ENCODE data around the gene CD4.

GRCh38 chr12:6768437-6768914 lies 20.9 kb upstream of the CD4 start:
- TF ChIP-seq, protein P1, sequence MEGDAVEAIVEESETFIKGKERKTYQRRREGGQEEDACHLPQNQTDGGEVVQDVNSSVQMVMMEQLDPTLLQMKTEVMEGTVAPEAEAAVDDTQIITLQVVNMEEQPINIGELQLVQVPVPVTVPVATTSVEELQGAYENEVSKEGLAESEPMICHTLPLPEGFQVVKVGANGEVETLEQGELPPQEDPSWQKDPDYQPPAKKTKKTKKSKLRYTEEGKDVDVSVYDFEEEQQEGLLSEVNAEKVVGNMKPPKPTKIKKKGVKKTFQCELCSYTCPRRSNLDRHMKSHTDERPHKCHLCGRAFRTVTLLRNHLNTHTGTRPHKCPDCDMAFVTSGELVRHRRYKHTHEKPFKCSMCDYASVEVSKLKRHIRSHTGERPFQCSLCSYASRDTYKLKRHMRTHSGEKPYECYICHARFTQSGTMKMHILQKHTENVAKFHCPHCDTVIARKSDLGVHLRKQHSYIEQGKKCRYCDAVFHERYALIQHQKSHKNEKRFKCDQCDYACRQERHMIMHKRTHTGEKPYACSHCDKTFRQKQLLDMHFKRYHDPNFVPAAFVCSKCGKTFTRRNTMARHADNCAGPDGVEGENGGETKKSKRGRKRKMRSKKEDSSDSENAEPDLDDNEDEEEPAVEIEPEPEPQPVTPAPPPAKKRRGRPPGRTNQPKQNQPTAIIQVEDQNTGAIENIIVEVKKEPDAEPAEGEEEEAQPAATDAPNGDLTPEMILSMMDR (conservative IDR thresholded peaks at IDR 0.05 in 1 of 2, IDR thresholded peaks at IDR 0.05 in 1 of 2; ENCODE audit: low read depth in 1 of 2, low read length in 2 of 2) = no peak
- no peak for TF ChIP-seq EZH2 (IDR thresholded peaks at IDR 0.05; ENCODE audit: low read length, missing control alignments)

Data from fibroblast of lung (primary cell).